NB4 (cell line): ENCODE measurements around the gene MUC6.

ENCODE experiments used
- MAX ChIP-seq: IDR thresholded peaks from 2 replicates; pipeline ENCODE4 v1.6.1; 2011; ENCODE audit warnings: low read depth, low read length
- TF ChIP-seq, protein P1 (sequence below): IDR thresholded peaks from one replicate; pipeline ENCODE4 v1.5.1; 2012; ENCODE audit warnings: low read depth, low read length

DNA sequence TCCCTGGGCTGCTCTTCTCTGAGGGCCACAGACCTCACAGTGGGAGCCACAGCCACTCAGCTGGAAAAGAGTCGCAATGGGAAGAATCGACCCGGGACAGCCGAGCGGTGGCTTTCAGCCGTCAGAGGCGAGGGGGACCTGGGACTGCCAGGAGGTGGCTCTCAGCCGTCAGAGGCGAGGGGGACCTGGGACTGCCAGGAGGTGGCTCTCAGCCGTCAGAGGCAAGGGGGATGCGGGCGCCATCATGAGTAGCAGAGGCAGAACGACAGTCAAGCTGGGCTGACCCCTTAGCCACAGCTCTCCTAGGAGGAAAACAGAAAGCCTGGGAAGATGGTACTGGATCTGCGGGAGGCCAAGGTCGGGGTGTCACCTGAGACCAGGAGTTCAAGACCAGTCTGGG, 23.2 kb upstream of the MUC6 start:
- no peak for TF ChIP-seq MAX
- TF ChIP-seq, protein P1, sequence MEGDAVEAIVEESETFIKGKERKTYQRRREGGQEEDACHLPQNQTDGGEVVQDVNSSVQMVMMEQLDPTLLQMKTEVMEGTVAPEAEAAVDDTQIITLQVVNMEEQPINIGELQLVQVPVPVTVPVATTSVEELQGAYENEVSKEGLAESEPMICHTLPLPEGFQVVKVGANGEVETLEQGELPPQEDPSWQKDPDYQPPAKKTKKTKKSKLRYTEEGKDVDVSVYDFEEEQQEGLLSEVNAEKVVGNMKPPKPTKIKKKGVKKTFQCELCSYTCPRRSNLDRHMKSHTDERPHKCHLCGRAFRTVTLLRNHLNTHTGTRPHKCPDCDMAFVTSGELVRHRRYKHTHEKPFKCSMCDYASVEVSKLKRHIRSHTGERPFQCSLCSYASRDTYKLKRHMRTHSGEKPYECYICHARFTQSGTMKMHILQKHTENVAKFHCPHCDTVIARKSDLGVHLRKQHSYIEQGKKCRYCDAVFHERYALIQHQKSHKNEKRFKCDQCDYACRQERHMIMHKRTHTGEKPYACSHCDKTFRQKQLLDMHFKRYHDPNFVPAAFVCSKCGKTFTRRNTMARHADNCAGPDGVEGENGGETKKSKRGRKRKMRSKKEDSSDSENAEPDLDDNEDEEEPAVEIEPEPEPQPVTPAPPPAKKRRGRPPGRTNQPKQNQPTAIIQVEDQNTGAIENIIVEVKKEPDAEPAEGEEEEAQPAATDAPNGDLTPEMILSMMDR: no peak
